Ishikawa (cell line): ENCODE measurements around the gene EXOC4.

Experiments
- CEBPB ChIP-seq: IDR thresholded peaks from 2 replicates; pipeline ENCODE4 v1.6.1; 2012
- CREB1 ChIP-seq: IDR thresholded peaks from 2 replicates; pipeline ENCODE4 v1.6.1; 2012; ENCODE audit warnings: low read depth
- EP300 ChIP-seq: IDR thresholded peaks from 2 replicates; pipeline ENCODE4 v1.6.1; 2012; ENCODE audit warnings: borderline replicate concordance
- FOXM1 ChIP-seq: IDR thresholded peaks from 2 replicates; pipeline ENCODE4 v1.6.1; 2012; ENCODE audit warnings: low read depth, borderline replicate concordance
- MAX ChIP-seq: IDR thresholded peaks from 2 replicates; pipeline ENCODE4 v1.6.1; 2012
- NFIC ChIP-seq: IDR thresholded peaks from 2 replicates; pipeline ENCODE4 v1.6.1; 2012
- RAD21 ChIP-seq: IDR thresholded peaks from 2 replicates; pipeline ENCODE4 v1.6.1; 2012; ENCODE audit warnings: low read depth
- TAF1 ChIP-seq: IDR thresholded peaks from 2 replicates; pipeline ENCODE4 v1.6.1; 2012; ENCODE audit warnings: low read depth, mild to moderate bottlenecking
- TCF12 ChIP-seq: IDR thresholded peaks from 2 replicates; pipeline ENCODE4 v1.6.1; 2012; ENCODE audit warnings: low read depth
- TEAD4 ChIP-seq: IDR thresholded peaks from 2 replicates; pipeline ENCODE4 v1.6.1; 2012
- USF1 ChIP-seq: IDR thresholded peaks from 2 replicates; pipeline ENCODE4 v1.6.1; 2012
- YY1 ChIP-seq: IDR thresholded peaks from 2 replicates; pipeline ENCODE4 v1.6.1; 2012; ENCODE audit warnings: low read depth
- ZBTB7A ChIP-seq: IDR thresholded peaks from 2 replicates; pipeline ENCODE4 v1.6.1; 2012; ENCODE audit warnings: low read depth
- TF ChIP-seq, protein P1 (sequence below): IDR thresholded peaks from 2 replicates; pipeline ENCODE4 v1.6.1; 2012; ENCODE audit warnings: low read depth, mild to moderate bottlenecking

DNA sequence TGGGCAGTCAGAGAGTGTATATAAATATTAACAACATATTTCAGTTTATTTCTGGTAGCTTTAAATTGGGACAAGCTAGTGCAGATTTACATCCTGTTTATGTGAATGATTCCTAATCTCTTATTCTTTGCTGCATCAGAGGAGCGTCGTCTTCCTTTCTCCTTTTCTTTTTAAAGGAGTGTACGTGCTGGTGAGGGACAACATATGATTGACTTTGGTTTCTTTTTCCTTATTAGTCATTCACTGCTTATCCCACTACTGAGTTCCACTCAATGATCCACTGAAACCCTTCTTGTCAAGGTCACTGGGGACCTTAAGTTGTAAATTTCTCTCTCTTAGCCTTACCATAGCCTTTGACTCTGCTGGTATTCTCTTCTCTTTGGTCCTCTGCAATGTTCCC lies 116.3 kb downstream of the EXOC4 start:
- TF ChIP-seq EP300 (no peak), RAD21 (no peak), NFIC (no peak), YY1 (no peak), TCF12 (no peak), USF1 (no peak), CEBPB (no peak), TAF1 (no peak), CREB1 (no peak), FOXM1 (no peak), TEAD4 (no peak), MAX (no peak), ZBTB7A (no peak)
- TF ChIP-seq, protein P1, sequence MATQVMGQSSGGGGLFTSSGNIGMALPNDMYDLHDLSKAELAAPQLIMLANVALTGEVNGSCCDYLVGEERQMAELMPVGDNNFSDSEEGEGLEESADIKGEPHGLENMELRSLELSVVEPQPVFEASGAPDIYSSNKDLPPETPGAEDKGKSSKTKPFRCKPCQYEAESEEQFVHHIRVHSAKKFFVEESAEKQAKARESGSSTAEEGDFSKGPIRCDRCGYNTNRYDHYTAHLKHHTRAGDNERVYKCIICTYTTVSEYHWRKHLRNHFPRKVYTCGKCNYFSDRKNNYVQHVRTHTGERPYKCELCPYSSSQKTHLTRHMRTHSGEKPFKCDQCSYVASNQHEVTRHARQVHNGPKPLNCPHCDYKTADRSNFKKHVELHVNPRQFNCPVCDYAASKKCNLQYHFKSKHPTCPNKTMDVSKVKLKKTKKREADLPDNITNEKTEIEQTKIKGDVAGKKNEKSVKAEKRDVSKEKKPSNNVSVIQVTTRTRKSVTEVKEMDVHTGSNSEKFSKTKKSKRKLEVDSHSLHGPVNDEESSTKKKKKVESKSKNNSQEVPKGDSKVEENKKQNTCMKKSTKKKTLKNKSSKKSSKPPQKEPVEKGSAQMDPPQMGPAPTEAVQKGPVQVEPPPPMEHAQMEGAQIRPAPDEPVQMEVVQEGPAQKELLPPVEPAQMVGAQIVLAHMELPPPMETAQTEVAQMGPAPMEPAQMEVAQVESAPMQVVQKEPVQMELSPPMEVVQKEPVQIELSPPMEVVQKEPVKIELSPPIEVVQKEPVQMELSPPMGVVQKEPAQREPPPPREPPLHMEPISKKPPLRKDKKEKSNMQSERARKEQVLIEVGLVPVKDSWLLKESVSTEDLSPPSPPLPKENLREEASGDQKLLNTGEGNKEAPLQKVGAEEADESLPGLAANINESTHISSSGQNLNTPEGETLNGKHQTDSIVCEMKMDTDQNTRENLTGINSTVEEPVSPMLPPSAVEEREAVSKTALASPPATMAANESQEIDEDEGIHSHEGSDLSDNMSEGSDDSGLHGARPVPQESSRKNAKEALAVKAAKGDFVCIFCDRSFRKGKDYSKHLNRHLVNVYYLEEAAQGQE, result no peak
